Measurements from ENCODE around the gene SKAP1. TPM values are rescaled to one million over a fixed set of nuclear protein-coding genes. Genes with fewer than 3 reads are reported as not detected.

Gene SKAP1
- total RNA-seq, 1 donor from 2014 or later: 5.1 TPM

GRCh38 chr17:48100591-48101011, 329.4 kb downstream of the SKAP1 start:
- intact Hi-C loops (cut with DNase I): no loop called here
- TF ChIP-seq CTCF (IDR thresholded peaks at IDR 0.05): no peak
- Histone ChIP-seq H3K4me3 (peak overlapping the region; percentile 82), H3K4me1 (peaks cover 3% of the 10 kb centered on the region), H3K9me3 (no peaks in the 10 kb centered on the region), H3K27me3 (no peaks in the 10 kb centered on the region), H3K36me3 (no peaks in the 10 kb centered on the region), H3K27ac (peak overlapping the region; percentile 75)
- peak; percentile 76 for DNase-seq
- peak; percentile 40 for ATAC-seq

- Histone ChIP-seq H3K4me1 (peaks cover 3% of the 10 kb centered on the region), H3K27ac (peak overlapping the region; percentile 75)
- TF ChIP-seq CTCF (IDR thresholded peaks at IDR 0.05): no peak
These were observed 329.9 kb downstream of the SKAP1 start for GRCh38 chr17:48100160-48100559.

GRCh38 chr17:48095611-48096010, 334.4 kb downstream of the SKAP1 start:
- H3K36me3 ChIP-seq: no peaks in the 10 kb centered on the region
- H3K4me3 ChIP-seq: no peak overlapping the region
- intact Hi-C loops (cut with DNase I): no loop called here
- no peaks in the 10 kb centered on the region for H3K27me3 ChIP-seq
- no peak for DNase-seq
- H3K4me1 ChIP-seq: peaks cover 3% of the 10 kb centered on the region
- TF ChIP-seq CTCF (IDR thresholded peaks at IDR 0.05): no peak
- no peaks in the 10 kb centered on the region for H3K9me3 ChIP-seq
- no peak for ATAC-seq
- no peak overlapping the region for H3K27ac ChIP-seq

More at GRCh38 chr17:48100160-48100559, 329.9 kb downstream of the SKAP1 start:
- Histone ChIP-seq H3K27me3 (no peaks in the 10 kb centered on the region), H3K36me3 (no peaks in the 10 kb centered on the region), H3K9me3 (no peaks in the 10 kb centered on the region), H3K4me3 (peak overlapping the region; percentile 82)
- ATAC-seq (no peak), DNase-seq (no peak)
- intact Hi-C loops (cut with DNase I): no loop called here

GRCh38 chr17:48093341-48094045, 336.5 kb downstream of the SKAP1 start:
- Histone ChIP-seq H3K27ac (no peak overlapping the region), H3K4me3 (no peak overlapping the region), H3K27me3 (no peaks in the 10 kb centered on the region), H3K36me3 (no peaks in the 10 kb centered on the region), H3K9me3 (no peaks in the 10 kb centered on the region), H3K4me1 (peaks cover 3% of the 10 kb centered on the region)
- no peak for TF ChIP-seq CTCF (IDR thresholded peaks at IDR 0.05)
- ATAC-seq (no peak), DNase-seq (no peak)
- intact Hi-C loops (cut with DNase I): no loop called here

- Histone ChIP-seq H3K9me3 (no peaks in the 10 kb centered on the region), H3K4me1 (no peaks in the 10 kb centered on the region), H3K4me3 (no peak overlapping the region), H3K27ac (no peak overlapping the region), H3K27me3 (no peaks in the 10 kb centered on the region), H3K36me3 (no peaks in the 10 kb centered on the region)
- TF ChIP-seq CTCF (IDR thresholded peaks at IDR 0.05): no peak
- ATAC-seq (no peak), DNase-seq (no peak)
- intact Hi-C loops (cut with DNase I): loop anchor here (10.0 kb wide), 1 partner anchor 50 kb away; no protein-coding TSS in a partner anchor
These were observed 345.1 kb downstream of the SKAP1 start for GRCh38 chr17:48084932-48085331.

Small RNA genes lying within 50 kb of the gene (microRNA-seq; reads per million reads assigned to microRNA genes)
- not detected for gene MIR1203 (ENCODE audit: borderline microRNAs expressed)

Other genes with a start within 250 kb of the SKAP1 start
- not detected for gene HOXB1, start 100.8 kb upstream of the SKAP1 start, total RNA-seq
- 11.0 TPM for gene HOXB2, start 114.9 kb upstream of the SKAP1 start, total RNA-seq
- 4.9 TPM for gene HOXB4, start 148.1 kb upstream of the SKAP1 start, total RNA-seq
- 13.3 TPM for gene HOXB3, start 160.0 kb upstream of the SKAP1 start, total RNA-seq
- 4.4 TPM for gene HOXB5, start 163.6 kb upstream of the SKAP1 start, total RNA-seq
- gene HOXB6, start 174.8 kb upstream of the SKAP1 start, total RNA-seq: 4.9 TPM
- gene HOXB7, start 180.8 kb upstream of the SKAP1 start, total RNA-seq: 1.2 TPM
- gene HOXB8, start 185.1 kb upstream of the SKAP1 start, total RNA-seq: 1.0 TPM
- not detected for gene HOXB9, start 196.1 kb upstream of the SKAP1 start, total RNA-seq